AML-193 (cell line): ENCODE results near the gene CYYR1.

ENCODE experiments used
- DNase-seq, 2 experiments: peaks; one replicate each; lab custom pipeline; 2025; lab: John Stamatoyannopoulos, UW

The CYYR1 gene

GRCh38 chr21:26433386-26433785 lies 139.7 kb downstream of the CYYR1 start:
- DNase-seq = no peak

DNA sequence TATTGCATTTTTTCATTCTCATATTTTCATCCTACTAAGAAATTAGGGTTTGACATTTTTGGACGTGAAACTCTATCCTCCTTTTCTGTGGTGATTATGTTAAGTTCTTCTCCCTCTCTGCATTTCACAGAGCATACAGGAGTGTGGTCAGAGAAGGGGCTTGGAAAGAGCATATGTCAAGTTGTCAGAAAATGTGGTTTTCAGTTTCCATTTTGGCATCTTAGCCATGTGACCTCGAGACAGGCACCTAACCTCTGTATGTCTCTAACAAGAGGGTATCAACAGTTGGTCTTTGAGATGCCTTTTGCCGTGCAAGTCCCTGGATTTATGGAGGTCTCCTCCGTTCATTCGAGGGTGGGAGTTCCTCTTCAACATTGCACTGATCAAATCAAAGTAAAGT lies 140.7 kb downstream of the CYYR1 start:
- no peak for DNase-seq

GRCh38 chr21:26425576-26425975 lies 147.5 kb downstream of the CYYR1 start:
- no peak for DNase-seq

DNA sequence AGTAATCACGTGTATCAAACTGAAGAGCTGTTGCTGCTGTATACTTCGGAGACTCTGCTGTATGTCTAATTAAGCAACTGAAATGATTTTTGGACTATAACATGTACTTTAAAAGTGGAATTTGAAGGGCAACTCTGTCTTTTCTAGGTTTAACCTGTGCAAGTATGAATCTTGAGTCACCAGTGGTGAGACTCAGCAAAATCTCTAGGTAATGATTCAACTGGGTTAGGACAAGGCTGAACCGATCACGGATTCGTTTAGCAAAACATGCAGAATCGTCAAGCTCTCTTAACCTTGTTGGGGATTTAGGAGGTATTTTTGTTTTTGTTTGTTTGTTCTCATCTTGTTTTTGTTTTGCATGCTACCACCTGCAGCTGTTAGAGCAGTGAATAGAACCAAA lies 149.6 kb downstream of the CYYR1 start:
- no peak for DNase-seq

DNA sequence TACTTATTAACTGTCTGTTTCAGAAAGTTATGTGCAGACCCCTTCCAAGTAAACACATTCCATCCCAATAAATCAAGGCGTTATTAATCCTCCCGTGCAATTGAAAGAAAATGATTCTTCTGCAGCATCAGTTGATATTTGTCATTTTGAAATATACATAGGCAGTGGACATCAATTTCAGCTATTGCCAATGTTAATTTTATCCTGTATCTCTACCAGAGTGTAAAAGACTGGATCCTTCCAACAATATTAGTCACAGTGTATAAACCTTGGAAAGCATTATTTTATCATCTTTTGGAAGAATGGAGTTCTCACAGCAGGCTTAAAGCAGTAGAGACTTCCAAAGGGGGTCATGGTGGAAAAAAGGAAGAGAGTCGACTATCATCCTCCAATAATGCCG lies 150.4 kb downstream of the CYYR1 start:
- no peak for DNase-seq

DNA sequence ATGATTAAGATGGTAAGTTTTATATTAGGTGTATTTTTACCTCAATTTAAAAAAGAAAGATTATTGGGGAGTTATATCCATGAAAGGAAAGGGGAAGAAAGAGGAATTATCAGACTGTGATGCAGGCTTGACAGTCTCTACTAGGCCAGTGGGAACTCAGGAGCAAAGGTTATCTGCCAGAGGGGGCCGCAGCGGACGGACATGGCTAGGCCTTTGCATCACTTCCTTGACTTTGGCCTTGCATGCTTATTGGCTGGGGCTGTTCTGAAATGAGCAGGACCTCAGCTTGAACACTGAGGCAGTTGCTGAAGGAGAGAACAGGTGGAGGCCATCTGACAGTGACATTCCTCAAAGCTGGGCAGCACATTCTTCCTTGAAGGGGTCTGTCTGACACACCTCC lies 150.9 kb downstream of the CYYR1 start:
- DNase-seq = no peak

- no peak for DNase-seq
These were observed 151.4 kb downstream of the CYYR1 start for GRCh38 chr21:26421724-26422123.
